Stromal cell of bone marrow (primary cell): ENCODE results near the gene MARVELD1.
A peak's percentile ranks its signal among the peaks of the same experiment; 100 is the strongest.

Source experiments
- DNase-seq: peaks from one replicate; pipeline ENCODE4 v3.0.0-alpha.2; 2012; ENCODE audit warnings: low read depth

Gene MARVELD1

GRCh38 chr10:97755718-97756117 is 42.2 kb downstream of the MARVELD1 start:
- no peak for DNase-seq

- no peak for DNase-seq
Observed at GRCh38 chr10:97757471-97757870, 43.9 kb downstream of the MARVELD1 start.

GRCh38 chr10:97759158-97759887 is 45.8 kb downstream of the MARVELD1 start:
- DNase-seq = peak; percentile 17

GRCh38 chr10:97759946-97760345 is 46.4 kb downstream of the MARVELD1 start:
- DNase-seq = no peak

GRCh38 chr10:97760461-97761257 is 47.1 kb downstream of the MARVELD1 start:
- no peak for DNase-seq

- DNase-seq = no peak
Observed at GRCh38 chr10:97761331-97761865, 47.9 kb downstream of the MARVELD1 start.

GRCh38 chr10:97762056-97762455 is 48.5 kb downstream of the MARVELD1 start:
- no peak for DNase-seq

- no peak for DNase-seq
Observed at GRCh38 chr10:97762816-97763215, 49.3 kb downstream of the MARVELD1 start.

- DNase-seq = no peak
Observed at GRCh38 chr10:97763411-97763810, 49.9 kb downstream of the MARVELD1 start.

GRCh38 chr10:97763947-97764346 is 50.4 kb downstream of the MARVELD1 start:
- no peak for DNase-seq

GRCh38 chr10:97764519-97764931 is 51.0 kb downstream of the MARVELD1 start:
- no peak for DNase-seq

- DNase-seq = no peak
Observed at GRCh38 chr10:97765201-97765600, 51.7 kb downstream of the MARVELD1 start.

GRCh38 chr10:97766106-97766810 is 52.7 kb downstream of the MARVELD1 start:
- DNase-seq = no peak

GRCh38 chr10:97766996-97767924 is 53.7 kb downstream of the MARVELD1 start:
- no peak for DNase-seq
